ENCODE measurements around the gene MCM3AP. TPM values are rescaled to one million over a fixed set of nuclear protein-coding genes. Genes with fewer than 3 reads are reported as not detected.

The MCM3AP gene
- total RNA-seq, 1 donor = 60.9 TPM

- no peak for DNase-seq (ENCODE audit: low read depth)
- no peak overlapping the region for H3K4me3 ChIP-seq (ENCODE audit: low read depth, low read length)
- no peak for TF ChIP-seq CTCF (IDR thresholded peaks at IDR 0.05; ENCODE audit: insufficient read depth, low read depth, low read length)
Observed at GRCh38 chr21:46239817-46240325, 45.5 kb downstream of the MCM3AP start.

GRCh38 chr21:46237474-46237873 is 47.9 kb downstream of the MCM3AP start:
- no peak for TF ChIP-seq CTCF (IDR thresholded peaks at IDR 0.05; ENCODE audit: insufficient read depth, low read depth, low read length)
- DNase-seq (ENCODE audit: low read depth) = peak; percentile 33
- no peak overlapping the region for H3K4me3 ChIP-seq (ENCODE audit: low read depth, low read length)

- DNase-seq (ENCODE audit: low read depth) = no peak
- TF ChIP-seq CTCF (IDR thresholded peaks at IDR 0.05; ENCODE audit: insufficient read depth, low read depth, low read length) = no peak
Observed at GRCh38 chr21:46234436-46234950, 50.9 kb downstream of the MCM3AP start.

GRCh38 chr21:46229923-46230260 is 55.5 kb downstream of the MCM3AP start:
- no peak for DNase-seq (ENCODE audit: low read depth)
- H3K4me3 ChIP-seq (ENCODE audit: low read depth, low read length) = peak overlapping the region; percentile 70
- no peak for TF ChIP-seq CTCF (IDR thresholded peaks at IDR 0.05; ENCODE audit: insufficient read depth, low read depth, low read length)

More at GRCh38 chr21:46234436-46234950, 50.9 kb downstream of the MCM3AP start:
- H3K4me3 ChIP-seq (ENCODE audit: low read depth, low read length) = no peak overlapping the region

GRCh38 chr21:46229133-46229922 is 56.1 kb downstream of the MCM3AP start:
- TF ChIP-seq CTCF (IDR thresholded peaks at IDR 0.05; ENCODE audit: insufficient read depth, low read depth, low read length) = peak; percentile 36
- H3K4me3 ChIP-seq (ENCODE audit: low read depth, low read length) = peak overlapping the region; percentile 70
- DNase-seq (ENCODE audit: low read depth) = no peak

GRCh38 chr21:46228345-46229051 is 56.9 kb downstream of the MCM3AP start, which contains the start of gene LSS:
Gene LSS (minus strand): TSS chr21:46228774. CDS start chr21:46228745, 29 bp downstream.
- no peak for TF ChIP-seq CTCF (IDR thresholded peaks at IDR 0.05; ENCODE audit: insufficient read depth, low read depth, low read length)
- peak within 1 kb of the TSS; percentile 85 for H3K4me3 ChIP-seq (ENCODE audit: low read depth, low read length)
- DNase-seq (ENCODE audit: low read depth) = peak; percentile 99

All from fibroblast of villous mesenchyme (primary cell).